ENCODE data around the gene TTF1. TPM values are rescaled to one million over a fixed set of nuclear protein-coding genes. Genes with fewer than 3 reads are reported as not detected.

TTF1 gene
- polyA plus RNA-seq, 5 donors, result 15.0 to 19.6 (median 19.5) TPM

Other genes starting within 250 kb of the TTF1 start
- 1 to 10 TPM in 1 of 5 donors, under 1 TPM in 4; 0.46 to 1.4 (median 0.59) TPM for gene NTNG2, start 244.8 kb downstream of the TTF1 start, polyA plus RNA-seq (ENCODE audit: insufficient read depth in 1 of 5, insufficient read length in 5 of 5, low replicate concordance in 1 of 5)
- 10 to 100 TPM; 45.5 to 66.9 (median 60.5) TPM for gene SETX, start 51.9 kb downstream of the TTF1 start, polyA plus RNA-seq (ENCODE audit: insufficient read depth in 1 of 5, insufficient read length in 5 of 5, low replicate concordance in 1 of 5)
- 1 to 10 TPM in 4 of 5 donors, under 1 TPM in 1; 0.35 to 4.4 (median 2.8) TPM for gene CFAP77, start 3.4 kb upstream of the TTF1 start, polyA plus RNA-seq (ENCODE audit: insufficient read depth in 1 of 5, insufficient read length in 5 of 5, low replicate concordance in 1 of 5)
- gene BARHL1, start 175.8 kb upstream of the TTF1 start, polyA plus RNA-seq (ENCODE audit: insufficient read depth in 1 of 5, insufficient read length in 5 of 5, low replicate concordance in 1 of 5), result not detected

Measured in right lung (tissue), 5 donors.